ENCODE measurements around the gene SLC12A9. TPM values are rescaled to one million over a fixed set of nuclear protein-coding genes. Genes with fewer than 3 reads are reported as not detected.

Gene SLC12A9
- total and polyA plus RNA-seq, 2 of the 4 experiments (the other 2 are of a cell fraction) = 4.5 to 16.2 TPM

DNA sequence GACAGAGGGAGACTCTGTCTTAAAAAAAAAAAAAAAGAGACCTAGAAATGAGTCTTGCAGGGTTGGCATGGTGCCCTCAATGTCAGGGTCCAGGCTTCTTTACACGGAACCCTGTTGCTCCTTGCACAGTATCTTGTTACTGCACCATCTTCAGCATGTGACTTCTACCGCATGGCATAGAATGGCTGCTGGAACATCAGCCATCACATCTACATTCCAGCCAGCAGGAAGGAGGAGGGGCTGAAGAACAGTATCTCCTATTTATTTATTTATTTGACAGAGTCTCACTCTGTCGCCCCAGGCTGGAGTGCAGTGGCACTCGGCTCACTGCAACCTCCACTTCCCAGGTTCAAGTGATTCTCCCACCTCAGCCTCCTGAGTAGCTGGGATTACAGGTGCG lies 46.9 kb downstream of the SLC12A9 start:
- peaks cover 44% of the 10 kb centered on the region for H3K27me3 ChIP-seq (ENCODE audit: control insufficient read depth, insufficient read depth, low read length)
- H3K27ac ChIP-seq (ENCODE audit: insufficient read depth, low read length) = no peak overlapping the region
- H2AK5ac ChIP-seq (ENCODE audit: low read depth, low read length) = no peak overlapping the region
- no peaks in the 10 kb centered on the region for H3K79me1 ChIP-seq (ENCODE audit: low read depth in 1 of 2, low read length in 2 of 2)
- no peak overlapping the region for H3K56ac ChIP-seq (ENCODE audit: extremely low read depth, insufficient read depth, low read length)
- no peak overlapping the region for H3K14ac ChIP-seq (replicated peaks; ENCODE audit: low read depth, low read length)
- no peak overlapping the region for H3K4me3 ChIP-seq (ENCODE audit: insufficient read depth, low read depth, low read length)
- no peak overlapping the region for H3K23ac ChIP-seq (ENCODE audit: low read depth, low read length)
- no peak overlapping the region for H3K4ac ChIP-seq (ENCODE audit: low read depth, low read length)
- H4K20me1 ChIP-seq (ENCODE audit: insufficient read depth, low read length) = 0 out of 2 replicates have a peak, but pooled peaks cover 4% of the 10 kb centered on the region
- no CpG with 5 or more reads among the region's 5 CpGs for WGBS, 2 experiments (ENCODE audit: extremely low coverage in 2 of 2, insufficient read length in 1 of 2)
- H3K4me2 ChIP-seq (ENCODE audit: low read depth, low read length) = no peak overlapping the region
- no peaks in the 10 kb centered on the region for H3K36me3 ChIP-seq (ENCODE audit: control insufficient read depth, insufficient read depth, low read length)
- ChIA-PET POLR2A (ENCODE audit: unreplicated experiment) (interaction anchor here (0.6 kb wide), 1 partner anchor 155 kb away, joined by 3 read pairs; no protein-coding TSS in a partner anchor), CTCF (no interaction called here)
- TF ChIP-seq SMC3 (IDR thresholded peaks at IDR 0.05; ENCODE audit: low read depth, low read length) = no peak
- intact Hi-C loops (cut with micrococcal nuclease) (no loop called here), in situ Hi-C loops (cut with MboI; ENCODE audit: low sequenced_read_pairs) (loop anchor here (10.0 kb wide), 1 partner anchor 385 kb away; no protein-coding TSS in a partner anchor), dilution Hi-C loops (cut with HindIII; ENCODE audit: low sequenced_read_pairs, unreplicated experiment) (no loop called here)
- H3K9me1 ChIP-seq (ENCODE audit: insufficient read depth, low read length) = no peaks in the 10 kb centered on the region
- no peak overlapping the region for H2AFZ ChIP-seq (replicated peaks; ENCODE audit: low read length, poor library complexity)
- no peak overlapping the region for H3K18ac ChIP-seq (ENCODE audit: low read depth, low read length)
- H2AK9ac ChIP-seq (replicated peaks; ENCODE audit: low read depth, low read length, poor library complexity) = no peak overlapping the region
- H2BK15ac ChIP-seq (ENCODE audit: low read depth, low read length) = no peak overlapping the region
- H3K9me3 ChIP-seq (ENCODE audit: control insufficient read depth, insufficient read depth, low read length) = peaks cover 2% of the 10 kb centered on the region; the same call in 1 of the 2 replicates
- no peak overlapping the region for H4K8ac ChIP-seq (ENCODE audit: low read depth in 2 of 2, low read length in 2 of 2)
- H2BK20ac ChIP-seq (ENCODE audit: low read depth, low read length) = no peak overlapping the region
- H2BK120ac ChIP-seq (ENCODE audit: low read depth, low read length) = no peak overlapping the region
- ATAC-seq (ENCODE audit: low read depth) (no peak), DNase-seq (no peak)
- H4K91ac ChIP-seq (ENCODE audit: insufficient read depth, low read depth, low read length) = no peak overlapping the region
- no peak overlapping the region for H3K9ac ChIP-seq (ENCODE audit: low read depth, low read length)
- no TSS peak for BruUV-seq (replicated peaks)
- no peak overlapping the region for H2BK5ac ChIP-seq (ENCODE audit: low read depth, low read length, poor library complexity, severe bottlenecking)
- H4K5ac ChIP-seq (ENCODE audit: low read depth, low read length) = no peak overlapping the region
- no peaks in the 10 kb centered on the region; the same call in 1 of the 2 replicates for H3K4me1 ChIP-seq (ENCODE audit: control insufficient read depth, insufficient read depth, low read length)

Data from IMR-90 (cell line).